HG03280 (cell line): ENCODE measurements around the gene SERTAD2.
A peak's percentile ranks its signal among the peaks of the same experiment; 100 is the strongest.

Source experiments
- ATAC-seq: cut with Tn5 transposase; IDR thresholded peaks from one replicate; pipeline ENCODE4 v1.9.1; 2021; ENCODE audit warnings: mild to moderate bottlenecking, moderate library complexity; ENCODE audit not compliant: unreplicated experiment

SERTAD2 gene

DNA sequence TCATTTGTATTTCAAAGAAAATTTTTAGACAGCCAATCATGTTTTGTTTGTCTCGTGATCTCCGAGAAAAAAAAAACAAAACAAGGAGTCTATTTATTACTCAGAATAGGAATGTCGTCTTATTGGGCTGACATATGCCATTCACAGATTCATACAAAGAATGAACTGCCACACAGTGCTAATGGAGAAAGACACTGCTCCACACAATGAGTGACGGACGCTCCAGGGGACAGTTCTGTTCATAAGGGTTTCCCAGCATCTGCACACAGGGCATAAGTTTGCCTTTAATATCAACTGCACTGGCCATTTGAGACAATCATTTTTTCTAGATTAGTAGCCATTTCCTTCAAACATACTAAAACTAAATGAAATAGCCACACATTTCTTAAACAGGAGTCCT lies 3.4 kb downstream of the SERTAD2 start:
- no peak for ATAC-seq

DNA sequence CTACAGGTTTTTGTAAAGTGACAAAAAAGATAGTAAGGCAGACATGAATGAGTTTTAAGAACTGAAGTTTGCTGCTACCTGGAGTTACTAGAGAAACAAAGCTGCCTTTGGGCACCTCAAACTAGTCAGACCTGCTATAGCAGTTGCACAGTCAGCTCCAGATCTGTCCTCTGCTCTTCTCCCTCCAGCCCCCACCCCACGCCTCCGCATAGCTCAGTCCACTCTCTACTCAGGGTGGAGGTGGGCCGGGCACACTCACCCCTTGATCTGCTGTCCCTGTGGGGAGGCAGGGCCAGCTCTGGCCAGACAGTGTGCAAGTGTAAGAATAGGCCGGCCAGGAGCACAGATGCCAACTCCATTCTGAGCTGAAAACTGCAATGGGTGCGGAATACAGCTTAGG lies 4.1 kb downstream of the SERTAD2 start:
- ATAC-seq: no peak

DNA sequence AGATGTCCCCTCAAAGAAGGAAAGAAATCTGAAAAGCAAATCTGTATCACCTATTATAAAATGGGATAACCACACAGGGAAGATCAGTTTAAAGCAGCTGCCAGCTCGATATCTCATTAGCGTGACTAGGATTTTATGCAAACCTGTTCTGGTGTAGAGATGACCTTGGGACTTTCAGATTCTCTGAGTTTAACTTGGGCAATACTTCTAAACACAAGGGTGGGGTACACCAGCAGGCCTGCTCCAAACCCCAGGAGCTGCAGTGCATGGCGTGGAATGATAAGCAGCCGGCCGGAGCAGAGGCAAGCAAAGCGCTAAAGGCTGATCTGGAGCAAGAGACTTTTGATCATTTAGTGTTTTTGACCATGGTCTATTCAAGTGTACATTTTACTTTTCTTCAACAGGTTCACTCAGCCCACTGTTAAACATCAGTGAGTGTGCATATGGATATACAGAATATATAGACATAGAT lies 4.7 kb downstream of the SERTAD2 start:
- ATAC-seq: no peak

DNA sequence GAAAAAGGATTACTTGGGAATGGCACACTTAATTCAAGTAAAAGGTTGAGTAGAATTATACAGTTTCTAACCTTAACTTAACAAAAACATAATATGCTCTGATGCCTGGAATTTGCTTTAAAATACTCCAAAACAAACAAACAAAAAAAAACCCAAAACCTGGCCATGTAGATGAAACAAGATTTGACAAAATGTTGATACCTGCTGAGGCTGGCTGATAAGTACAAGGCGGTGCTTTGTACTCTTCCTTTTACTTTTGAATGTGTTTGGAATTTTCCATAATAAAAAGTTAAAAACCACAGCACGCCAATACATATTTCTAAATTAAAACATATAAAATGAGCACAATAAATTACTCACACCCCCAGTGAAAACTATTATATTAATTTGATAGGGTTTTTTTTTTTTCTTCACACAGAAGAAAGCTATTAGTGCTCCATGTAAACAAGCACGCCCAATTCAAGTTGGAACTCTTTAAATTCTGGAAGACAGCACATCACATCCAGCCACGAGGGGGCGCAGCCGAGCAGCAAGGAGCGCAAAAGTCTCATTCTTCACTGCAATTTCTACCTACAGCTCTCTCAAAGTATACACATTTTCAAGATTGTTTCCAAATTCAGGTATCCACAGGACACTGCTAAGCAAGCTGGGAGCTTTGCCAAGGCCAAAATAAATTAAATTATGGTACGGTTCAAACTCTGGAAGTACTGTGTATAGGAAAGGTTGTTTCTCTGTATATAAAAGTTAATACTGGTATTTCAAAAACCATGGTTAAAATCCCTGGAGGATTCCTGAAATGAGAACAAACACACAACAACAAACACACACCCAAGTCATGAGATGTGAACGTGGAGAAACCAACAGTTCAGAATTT lies 7.5 kb downstream of the SERTAD2 start:
- ATAC-seq: no peak

DNA sequence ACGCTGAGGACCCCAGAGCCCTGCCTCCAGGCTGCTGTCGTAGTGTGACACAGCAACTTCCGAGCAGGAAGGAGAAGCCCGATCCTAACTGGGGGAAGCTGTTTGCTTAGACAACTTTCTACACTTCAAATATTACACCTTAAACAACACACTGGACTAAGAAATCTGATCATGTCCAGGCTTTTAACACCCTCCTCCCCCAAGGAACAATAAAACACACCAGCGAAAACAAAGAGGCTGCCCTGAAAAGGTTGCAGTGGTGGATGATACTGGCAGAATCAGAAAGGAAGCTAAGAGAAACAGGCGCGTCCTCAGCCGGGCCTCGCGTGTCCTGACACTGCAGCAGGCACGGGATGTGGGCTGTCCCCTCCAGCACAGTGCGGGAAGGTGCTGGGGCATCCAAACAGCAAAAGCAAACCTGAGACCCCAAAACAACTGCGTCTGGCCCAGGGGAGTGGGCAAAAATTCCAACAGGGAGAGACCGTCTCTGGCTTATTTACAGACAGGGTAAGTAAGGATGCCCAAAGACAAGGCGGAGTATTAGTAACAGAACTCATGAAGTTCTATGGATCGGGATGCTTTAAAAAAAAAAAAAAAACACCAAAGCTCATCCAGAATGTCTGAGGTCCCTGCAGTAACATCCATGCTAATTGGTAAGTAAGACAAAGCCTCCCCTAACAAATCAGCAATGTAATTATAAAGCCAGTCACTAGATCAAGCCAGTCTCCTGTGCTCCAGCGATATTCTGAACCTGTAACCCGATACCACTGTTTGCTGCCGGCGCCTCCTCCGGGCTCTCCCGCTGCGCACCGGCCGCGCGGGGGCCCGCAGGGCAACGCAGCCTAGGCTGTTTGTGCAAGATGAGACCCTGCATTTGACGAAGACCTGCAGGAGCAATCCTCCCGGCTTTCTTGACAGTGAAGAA lies 9.0 kb downstream of the SERTAD2 start:
- peak; percentile 38 for ATAC-seq

DNA sequence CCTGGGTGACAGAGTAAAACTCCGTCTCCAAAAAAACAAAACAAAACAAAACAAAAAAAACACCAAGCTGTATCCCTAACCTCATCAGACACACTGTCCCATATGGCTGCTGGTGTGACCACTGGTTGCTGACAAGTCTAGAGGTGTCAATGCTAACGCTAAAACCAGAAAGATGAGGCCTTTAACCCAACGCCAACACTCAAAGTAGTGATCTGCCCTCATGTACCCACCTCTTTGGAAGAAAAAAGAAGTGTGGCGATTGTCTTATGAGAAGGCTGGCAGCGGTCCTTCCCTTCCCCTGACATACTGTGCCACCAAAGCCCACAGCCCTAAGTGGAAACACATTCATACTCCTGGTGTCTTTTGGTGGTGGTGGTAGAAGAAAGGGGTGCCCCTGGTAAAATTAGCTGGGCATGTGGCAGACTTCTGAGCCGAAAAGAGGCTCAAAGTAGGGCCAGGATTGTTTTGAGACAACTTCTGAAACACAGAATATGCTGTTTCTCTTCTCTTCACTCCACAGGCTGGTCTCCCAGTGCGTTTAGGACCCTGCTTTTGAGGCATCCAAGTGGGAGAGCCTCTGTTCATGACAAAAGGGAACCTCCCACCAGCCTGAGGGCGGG lies 9.8 kb downstream of the SERTAD2 start:
- ATAC-seq: peak; percentile 2

DNA sequence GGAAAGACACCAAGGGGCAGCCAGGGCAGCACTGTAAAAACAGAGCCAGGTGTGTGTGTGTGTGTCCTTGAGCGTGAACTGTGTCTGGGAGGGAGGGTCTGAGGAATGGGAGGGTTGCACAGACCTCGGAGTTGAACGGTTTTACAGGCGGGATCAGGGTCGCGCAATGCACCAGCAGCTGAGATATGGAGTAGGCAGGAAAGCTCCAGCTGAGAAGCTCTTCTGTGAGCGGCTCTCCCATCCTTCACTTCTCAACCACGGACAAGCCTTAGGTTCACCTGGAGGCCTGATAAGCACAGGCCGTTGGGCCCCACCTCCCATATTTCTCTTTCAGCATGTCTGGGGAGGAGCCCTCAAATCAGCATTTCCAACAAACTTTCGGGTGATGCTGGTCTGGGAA lies 12.1 kb downstream of the SERTAD2 start:
- ATAC-seq: no peak

DNA sequence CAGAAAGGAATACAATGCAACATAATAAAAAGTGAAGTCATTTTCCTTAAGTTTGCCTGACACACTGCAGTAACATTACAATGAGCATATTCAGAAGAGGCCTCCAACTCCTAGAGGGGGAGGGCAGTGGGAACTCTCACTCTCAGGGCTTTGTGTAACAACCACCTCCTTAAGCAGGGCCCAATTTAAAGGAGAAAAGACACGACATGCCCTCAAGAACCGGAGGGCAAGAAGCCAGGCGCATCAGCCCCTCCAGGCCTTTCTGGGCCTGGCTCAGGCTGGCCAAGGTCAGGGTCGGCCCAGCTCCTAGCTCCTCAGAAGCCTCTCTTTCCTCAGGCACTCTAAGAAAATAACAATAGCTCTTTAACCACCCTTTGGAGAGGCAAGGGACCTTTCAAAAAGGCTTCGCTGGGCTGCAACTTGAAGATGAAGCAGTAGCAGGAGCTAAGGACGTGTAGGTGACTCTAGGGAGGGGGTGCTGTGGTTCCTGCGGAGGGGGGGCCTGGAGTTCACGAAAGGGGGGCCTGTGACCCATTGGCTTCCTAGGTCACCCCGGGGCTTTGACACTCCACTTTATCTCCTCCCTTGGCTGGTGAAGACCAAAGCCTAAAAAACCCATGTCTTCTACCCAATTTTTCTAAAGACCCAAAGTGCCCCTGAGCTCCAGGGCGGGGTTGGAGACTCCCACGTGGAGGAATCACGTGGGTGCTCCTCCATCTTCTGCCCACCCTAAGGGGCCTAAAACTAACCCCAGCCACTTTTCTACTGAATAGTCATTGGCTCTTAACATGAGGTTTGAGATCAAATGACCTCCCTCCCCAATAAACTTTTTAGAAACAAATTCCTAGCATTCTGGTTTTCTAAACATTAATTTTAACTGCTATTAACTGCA lies 13.3 kb downstream of the SERTAD2 start:
- ATAC-seq: no peak

DNA sequence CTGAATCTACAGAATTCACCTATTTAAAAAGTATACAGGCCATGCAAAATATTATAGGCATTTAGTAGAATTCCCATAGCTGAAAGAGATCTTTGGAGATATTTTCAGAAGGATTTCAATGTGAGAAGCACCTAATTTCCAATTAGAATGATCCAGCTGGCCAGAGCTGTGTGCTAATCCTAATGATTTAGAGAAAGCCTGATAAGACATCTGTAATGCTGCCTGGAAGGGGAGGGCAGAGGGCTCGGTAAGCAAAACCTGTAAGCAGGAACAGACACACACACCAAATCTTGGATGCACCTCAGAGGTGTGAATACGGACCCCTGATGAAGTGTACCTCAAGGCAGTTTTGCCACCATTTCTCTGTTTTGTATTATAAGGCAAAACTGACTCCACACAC lies 14.0 kb downstream of the SERTAD2 start:
- no peak for ATAC-seq

DNA sequence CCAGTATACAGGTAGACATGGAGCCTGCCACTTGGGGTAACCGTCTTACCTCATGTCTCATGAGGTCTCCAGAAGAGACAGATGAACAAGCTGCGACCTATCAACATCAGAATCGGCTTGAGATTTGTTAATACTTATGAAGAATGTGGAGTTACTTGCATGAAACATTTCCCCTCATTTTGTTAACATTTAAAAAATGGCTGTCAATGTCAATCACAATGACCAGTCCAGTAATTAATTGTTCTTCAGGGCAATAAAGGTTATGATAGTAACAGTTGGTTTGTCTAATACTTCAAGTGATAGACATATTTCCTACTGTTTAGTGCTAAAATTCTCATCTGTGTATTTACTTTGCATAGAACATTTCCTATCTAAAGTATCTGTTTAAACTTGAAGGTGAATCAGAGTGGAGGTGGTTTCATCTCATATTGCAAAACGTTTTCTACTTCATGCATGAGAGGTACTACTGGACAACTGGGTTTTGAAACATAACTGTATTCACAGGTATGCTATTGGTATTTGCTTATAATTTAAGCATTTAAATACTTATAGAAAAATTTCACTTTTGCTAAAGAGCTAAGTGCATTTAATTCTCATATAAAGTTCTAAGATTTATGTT lies 15.1 kb downstream of the SERTAD2 start:
- no peak for ATAC-seq

DNA sequence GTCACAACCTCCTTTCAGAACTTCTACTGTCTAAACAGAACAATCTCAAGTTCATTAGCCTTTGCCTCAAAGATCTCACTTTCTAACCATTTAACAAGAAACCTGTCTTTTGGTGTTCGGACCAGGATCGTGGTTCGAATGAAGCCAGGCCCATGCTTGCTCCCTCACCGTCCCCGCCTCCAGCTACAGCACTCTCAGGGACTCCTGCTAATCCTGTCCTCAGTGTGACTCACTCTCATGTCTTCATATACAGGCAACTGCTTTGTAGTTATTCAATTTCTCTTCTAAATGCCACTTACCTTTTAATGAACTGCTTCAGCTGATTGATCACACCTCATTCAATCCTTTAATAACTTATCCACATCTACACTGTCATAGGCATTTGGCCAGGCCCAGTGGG lies 15.8 kb downstream of the SERTAD2 start:
- ATAC-seq: no peak

DNA sequence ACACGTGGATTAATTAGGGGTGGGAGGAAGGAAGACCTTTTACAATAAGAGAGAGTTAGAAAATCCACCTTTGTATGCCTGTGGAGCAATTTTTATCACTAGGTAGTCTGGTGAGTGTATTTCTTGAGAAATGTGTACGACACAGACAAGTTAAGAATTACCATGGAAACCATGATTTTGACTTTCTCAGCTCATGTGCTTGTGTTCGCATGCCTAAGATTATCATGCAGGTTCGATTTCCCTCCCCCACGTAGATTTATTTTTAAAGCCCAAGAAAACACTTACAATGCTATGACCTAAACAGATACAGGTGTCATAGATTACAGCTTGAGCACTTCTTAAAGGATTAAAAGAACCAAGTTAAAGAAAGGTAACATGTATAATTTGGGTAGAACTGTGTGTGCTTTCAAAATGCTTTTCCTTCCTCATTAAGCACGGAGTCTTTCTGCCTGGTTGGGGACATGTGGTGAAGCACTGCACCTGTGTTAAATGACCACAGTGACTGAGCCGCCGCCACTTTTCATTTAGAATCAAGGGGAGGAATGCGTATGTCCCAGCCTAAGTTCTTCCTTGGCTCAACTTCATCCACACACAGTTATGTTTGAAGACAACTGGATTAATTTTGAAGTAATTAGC lies 16.6 kb downstream of the SERTAD2 start:
- peak; percentile 58 for ATAC-seq

DNA sequence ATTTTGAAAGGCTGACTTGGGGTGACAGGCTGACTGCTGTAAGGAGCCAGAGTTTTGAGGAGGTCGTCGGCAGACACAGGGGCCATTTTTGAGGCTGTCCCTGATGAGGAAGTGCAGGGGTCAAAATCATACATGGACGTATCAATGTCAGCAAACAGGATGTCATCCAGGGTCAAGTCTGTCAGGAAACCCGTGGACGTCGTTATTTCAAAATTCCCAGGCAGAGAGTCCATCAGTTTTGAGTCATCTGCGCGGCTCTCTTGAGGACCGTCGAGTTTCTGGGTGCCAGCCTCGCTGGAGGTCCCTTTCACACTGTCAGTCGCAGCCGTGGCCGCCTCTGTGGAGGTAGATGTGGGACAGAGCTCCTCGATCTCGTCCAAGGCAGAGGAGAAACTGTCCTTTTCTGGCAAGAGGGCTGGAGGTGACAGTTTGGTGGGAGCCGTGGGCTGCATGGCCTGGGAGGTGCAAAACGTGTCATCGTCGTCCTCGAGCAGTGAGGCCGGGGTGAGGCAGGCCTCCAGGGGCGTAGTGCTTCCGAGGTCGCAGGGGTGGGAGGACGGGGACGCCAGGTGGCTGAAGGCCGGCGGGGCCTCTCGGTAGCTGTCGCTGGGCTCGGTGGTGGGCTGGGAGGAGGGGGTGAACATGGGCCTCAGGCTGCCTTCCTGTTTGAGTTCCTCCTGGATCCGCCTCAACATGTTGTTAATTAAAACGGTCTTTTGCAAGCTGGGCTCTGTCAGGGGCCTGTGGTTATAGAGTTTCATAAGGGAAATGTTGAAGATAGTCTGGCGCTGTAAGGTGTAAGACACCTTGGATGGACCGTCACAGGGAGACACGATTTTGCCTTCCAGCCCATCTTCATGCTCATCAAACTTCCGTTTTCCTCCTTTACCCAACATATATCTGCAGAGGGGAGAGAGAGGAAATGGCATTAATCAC lies 17.5 kb downstream of the SERTAD2 start:
- no peak for ATAC-seq

DNA sequence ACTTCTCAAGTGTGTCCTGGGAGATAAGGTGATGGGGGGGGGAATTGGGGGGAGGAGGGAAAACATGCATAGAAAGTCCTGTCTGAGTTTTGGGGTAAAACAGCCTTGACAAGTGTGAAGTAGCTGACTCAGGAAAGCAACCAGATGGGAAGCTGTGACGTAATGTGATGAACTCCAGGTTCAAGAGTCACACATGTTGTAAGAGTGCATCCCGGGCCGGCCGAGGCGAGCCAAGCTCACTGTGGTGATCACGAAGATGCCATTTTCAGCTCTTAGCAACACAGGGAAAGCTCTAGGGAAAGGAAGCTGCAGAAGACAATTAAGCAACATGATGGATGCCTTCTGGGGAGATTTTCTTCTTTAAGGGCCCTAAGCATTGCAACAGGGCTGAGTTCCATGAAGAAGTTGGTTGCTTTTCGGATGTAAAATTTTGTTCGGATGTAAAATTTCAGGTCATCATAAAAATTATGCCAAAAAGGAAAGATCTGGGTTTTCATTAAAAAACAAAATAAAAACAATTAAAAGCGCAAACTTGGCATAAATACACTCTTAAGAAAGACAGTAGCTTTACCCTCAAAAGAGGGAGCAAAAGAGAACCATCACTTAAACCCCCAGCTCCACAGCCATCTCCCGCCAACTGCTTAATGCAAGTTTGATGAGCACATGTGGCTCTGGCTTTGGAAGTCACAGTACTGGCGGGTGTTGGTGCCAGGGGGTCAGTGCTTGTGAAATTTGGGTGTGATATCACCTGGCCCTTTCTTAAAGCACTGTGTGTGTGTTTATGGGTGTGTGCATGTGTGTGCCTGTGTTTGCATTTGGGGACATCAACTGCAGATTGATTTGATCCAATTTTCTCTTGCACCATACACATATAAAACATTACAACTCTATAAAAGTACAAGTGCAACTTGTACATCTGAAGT lies 19.1 kb downstream of the SERTAD2 start:
- ATAC-seq: no peak

DNA sequence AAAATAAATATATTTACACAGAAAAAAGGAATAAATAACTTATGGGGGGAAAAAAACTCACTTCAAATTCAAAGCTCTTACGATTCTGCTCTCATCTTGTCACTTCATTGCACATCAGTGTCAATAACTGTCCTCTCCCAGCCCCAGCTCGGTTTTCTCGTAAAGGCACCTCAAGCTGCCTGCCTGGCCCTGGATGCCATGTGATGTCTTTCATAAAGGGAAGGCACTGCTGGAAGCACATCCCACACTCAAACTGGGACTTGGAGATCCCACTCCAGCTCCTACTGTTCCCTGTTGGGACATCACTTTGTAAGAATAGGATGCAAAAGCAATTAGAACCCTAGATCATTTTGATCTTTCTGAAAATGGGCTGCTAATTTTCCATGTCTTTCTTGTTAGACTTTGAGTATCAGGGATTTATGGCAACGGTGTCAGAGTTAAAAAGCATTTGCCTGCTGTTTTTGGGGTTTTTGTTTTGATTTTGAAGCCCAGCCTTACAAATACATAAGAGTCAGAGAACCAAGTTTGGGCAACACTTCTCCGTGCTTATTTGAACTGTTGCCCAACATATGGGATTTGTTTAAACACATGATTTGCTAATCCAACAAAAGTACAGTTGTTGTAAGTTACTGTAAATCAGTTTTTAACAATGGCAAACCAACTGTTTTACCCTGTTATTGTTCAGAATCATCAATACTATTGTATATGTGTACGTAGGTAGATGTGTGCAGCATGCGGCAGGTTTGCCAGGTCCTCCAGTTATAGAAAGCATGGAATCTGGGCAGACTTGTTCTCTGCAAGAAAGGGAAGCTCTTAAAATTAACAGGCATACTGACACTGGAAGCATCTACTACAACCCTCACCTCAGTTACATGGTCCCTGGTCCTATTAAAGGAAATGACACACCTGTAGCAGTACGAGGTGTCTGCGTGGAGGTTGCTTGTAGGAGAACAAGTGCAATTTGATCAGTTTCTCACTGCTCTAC lies 20.6 kb downstream of the SERTAD2 start:
- ATAC-seq: no peak

DNA sequence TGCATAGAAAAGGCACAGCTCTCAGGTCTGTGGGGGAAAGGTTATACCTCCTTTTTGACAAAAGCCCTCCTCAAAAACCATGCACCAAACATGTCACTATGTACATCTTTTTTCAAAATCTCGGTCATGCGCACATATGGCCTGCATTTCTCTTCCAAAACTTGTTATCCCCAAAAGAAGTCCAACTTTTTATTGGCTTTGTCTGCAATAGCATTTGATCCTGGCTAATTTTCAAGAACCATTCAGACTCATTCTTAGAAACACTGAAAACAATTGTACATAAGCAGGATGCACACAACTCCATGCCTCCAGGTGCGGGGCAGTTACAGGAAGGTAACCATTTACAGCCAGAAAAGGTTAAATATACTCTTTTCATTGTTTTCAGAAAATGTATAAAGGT lies 21.9 kb downstream of the SERTAD2 start:
- no peak for ATAC-seq
